Putamen (tissue), 1 donor: ENCODE measurements around the gene PLCXD1.
"Not testable (repeated sequence)": the region's sequence is repeated elsewhere in the genome, so short reads cannot be mapped to it uniquely, and the experiment has no call there.

Experiments
- DNase-seq: peaks from one replicate; pipeline ENCODE4 v3.0.0-alpha.2; 2016; ENCODE audit warnings: low spot score

Gene PLCXD1

DNA sequence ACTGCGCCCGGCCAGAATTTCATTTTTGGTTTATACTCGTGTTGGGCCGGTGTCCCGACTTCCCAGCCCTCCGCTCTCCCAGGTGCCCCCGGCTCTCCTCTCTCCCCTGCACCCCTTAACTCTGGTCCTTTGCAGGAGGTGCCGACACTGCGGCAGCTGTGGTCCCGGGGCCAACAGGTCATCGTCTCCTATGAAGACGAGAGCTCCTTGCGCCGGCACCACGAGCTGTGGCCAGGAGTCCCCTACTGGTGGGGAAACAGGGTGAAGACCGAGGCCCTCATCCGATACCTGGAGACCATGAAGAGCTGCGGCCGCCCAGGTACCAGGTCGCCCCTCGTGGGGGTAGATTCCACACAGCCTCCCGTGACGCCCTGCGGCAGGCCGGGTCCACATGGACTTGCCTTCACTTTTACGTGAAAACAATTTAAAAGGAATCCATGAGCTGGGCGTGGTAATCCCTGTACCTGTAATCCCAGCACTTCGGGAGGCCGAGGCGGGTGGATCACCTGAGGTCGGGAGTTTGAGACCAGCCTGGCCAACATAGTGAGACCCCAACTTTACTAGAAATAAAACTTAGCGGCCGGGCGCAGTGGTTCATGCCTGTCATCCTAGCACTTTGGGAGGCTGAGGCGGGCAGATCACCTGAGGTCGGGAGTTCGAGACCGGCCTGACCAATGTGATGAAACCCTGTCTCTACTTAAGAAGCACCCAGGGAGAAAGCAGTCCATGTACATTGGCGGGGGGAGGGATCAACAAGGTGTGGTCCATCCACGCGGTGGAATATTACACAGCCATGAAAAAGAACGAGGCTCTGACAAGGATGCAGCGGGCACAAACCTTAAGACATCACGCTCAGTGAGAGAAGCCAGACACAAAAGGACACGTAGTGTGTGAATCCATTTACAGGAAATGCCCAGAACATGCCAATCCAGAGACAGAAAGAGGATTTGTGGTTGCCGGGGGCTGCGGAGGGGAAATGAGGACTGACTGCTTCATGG, 12.0 kb downstream of the PLCXD1 start:
- no peak for DNase-seq

DNA sequence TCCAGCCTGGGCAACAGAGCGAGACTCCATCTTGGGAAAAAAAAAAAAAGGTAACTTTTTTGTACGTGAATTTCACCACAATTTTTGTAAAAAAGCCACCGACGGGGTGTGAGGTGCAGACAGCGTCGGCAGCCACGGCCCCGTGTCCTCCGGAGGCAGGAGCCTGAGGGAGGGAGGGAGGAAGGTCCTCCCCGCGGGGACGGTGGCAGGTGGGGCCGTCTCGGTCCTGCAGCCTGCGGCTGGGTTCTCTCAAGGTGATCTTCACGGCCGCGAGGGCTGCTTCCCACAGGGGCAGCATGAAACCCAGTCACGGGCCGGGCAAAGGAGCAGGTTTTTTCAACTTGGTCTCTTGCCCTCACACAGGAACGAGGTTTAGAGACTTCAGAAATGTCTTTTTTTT, 14.0 kb downstream of the PLCXD1 start:
- DNase-seq, result no peak

DNA sequence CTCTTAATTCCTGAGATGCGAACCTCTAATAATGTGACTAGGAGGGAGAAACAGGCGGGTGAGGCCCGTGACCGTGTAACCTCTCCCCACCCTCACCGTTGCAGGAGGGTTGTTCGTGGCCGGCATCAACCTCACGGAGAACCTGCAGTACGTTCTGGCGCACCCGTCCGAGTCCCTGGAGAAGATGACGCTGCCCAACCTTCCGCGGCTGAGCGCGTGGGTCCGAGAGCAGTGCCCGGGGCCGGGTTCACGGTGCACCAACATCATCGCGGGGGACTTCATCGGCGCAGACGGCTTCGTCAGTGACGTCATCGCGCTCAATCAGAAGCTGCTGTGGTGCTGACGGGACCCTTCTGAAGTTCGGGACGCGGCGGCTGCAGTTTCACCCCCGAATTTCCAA, 17.8 kb downstream of the PLCXD1 start:
- DNase-seq, result no peak

- no peak for DNase-seq
Observed at GRCh38 chrX:300334-300733, 19.2 kb downstream of the PLCXD1 start.

- DNase-seq, result no peak
Observed at GRCh38 chrX:302975-303374, 21.8 kb downstream of the PLCXD1 start.

GRCh38 chrX:305781-306613, 24.8 kb downstream of the PLCXD1 start:
- not testable (repeated sequence) for DNase-seq

- DNase-seq, result not testable (repeated sequence)
Observed at GRCh38 chrX:306614-307251, 25.6 kb downstream of the PLCXD1 start.

GRCh38 chrX:307261-308111, 26.3 kb downstream of the PLCXD1 start:
- no peak for DNase-seq

DNA sequence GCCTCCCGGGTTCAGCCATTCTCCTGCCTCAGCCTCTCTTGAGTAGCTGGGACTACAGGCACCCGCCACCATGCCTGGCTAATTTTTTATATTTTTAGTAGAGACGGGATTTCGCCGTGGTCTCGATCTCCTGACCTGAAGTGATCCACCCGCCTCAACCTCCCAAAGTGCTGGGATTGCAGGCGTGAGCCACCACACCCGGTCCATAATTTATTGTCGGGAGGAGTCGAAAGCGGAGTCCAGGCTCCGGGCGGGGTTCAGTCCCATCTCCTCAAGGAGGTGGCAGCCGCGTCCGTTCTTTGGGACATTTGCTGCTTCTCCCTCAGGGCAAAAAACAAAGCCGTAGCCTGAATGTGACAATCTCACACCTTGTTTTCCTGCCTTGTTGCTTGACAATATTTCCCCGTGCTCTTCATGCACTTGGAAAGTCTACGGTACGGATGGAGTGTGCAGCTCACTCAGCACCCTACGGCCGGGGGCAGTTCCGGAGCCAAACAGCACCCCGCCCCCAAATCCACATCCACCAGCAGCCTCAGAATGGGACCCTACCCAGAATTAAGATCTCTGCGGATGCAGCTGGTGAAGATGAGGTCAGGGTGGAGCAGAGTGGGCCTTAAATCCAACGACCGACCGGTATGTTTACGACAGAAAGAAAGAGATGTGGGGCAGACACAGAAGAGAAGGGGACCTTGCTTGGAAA, 27.8 kb downstream of the PLCXD1 start:
- no peak for DNase-seq

GRCh38 chrX:310621-311155, 29.5 kb downstream of the PLCXD1 start:
- no peak for DNase-seq

- no peak for DNase-seq
Observed at GRCh38 chrX:311156-312129, 30.3 kb downstream of the PLCXD1 start.

GRCh38 chrX:312621-313331, 31.6 kb downstream of the PLCXD1 start:
- peak; percentile 28 for DNase-seq

DNA sequence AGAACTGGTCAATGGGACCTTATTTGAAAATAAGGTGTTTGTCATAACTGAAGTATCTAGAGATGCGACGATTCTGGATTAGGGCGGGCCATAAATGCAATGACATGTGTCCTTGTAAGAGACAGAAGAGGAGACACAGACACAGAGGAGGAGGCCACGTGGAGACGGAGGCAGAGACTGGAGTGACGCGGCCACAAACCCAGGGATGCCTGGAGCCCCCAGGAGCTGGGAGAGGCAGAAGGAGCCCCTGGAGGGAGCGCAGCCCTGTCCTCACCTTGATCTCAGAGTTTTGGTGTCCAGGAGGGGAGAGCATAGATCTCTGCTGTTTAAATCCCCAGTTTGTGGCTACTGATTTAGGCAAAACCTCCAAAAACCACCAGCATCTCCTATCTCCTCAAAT, 32.4 kb downstream of the PLCXD1 start:
- DNase-seq, result no peak

DNA sequence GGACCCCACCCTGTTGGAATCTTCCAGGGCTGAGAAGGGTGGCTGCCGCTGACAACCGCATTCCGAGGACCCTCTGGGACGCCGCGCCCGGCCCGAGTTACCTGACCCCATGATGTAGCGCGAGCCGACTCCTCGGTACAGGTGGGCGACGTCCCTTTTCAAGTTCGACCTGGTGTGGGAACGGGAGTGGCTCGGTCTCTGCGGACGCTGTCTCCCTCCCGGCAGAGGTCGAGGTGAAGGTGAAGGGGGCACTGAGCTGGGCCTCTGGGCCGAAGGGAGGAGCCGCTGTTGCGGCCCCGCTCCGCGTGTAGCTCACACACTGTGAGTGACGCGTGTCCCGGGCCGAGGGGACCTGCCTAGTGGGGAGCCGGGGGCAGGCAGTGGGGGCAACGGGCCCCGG, 32.9 kb downstream of the PLCXD1 start:
- DNase-seq, result no peak

DNA sequence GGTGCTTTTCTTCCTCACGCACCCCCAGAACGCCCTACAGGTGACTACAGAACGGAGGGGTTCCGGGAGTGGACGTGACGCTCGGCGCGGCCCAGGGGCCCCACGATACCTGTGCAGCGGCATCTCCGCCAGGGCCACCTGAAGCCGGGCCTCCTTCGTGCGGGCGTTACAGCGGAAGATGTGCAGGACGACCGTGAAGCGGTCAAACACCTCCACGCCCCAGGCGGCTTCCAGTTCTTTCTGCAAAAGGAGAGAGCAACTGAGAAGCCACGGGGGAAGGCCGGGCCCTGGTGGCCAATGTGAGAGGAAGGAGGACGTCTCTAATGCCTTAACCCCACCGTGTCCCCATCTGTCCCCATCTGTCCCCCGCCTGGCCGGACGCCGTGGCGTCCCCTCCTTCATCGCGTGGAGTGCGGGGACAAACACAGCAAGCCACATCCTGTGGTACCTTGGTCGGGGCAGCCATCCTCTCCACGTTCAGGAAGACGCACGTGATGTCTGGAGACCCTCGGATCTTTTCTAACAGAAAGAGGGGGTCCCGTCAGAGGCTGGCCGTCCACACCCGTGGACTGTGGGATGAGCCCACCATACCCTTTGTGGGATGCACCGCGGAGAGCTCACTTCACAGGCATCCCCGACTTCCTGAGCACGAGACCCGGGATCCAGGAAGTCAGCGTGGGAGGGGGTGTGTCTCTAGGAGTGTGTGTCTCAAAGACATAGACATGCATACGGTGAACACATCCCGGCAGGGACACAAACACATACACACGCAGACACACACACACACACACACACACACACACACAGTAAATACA, 33.8 kb downstream of the PLCXD1 start:
- no peak for DNase-seq

DNA sequence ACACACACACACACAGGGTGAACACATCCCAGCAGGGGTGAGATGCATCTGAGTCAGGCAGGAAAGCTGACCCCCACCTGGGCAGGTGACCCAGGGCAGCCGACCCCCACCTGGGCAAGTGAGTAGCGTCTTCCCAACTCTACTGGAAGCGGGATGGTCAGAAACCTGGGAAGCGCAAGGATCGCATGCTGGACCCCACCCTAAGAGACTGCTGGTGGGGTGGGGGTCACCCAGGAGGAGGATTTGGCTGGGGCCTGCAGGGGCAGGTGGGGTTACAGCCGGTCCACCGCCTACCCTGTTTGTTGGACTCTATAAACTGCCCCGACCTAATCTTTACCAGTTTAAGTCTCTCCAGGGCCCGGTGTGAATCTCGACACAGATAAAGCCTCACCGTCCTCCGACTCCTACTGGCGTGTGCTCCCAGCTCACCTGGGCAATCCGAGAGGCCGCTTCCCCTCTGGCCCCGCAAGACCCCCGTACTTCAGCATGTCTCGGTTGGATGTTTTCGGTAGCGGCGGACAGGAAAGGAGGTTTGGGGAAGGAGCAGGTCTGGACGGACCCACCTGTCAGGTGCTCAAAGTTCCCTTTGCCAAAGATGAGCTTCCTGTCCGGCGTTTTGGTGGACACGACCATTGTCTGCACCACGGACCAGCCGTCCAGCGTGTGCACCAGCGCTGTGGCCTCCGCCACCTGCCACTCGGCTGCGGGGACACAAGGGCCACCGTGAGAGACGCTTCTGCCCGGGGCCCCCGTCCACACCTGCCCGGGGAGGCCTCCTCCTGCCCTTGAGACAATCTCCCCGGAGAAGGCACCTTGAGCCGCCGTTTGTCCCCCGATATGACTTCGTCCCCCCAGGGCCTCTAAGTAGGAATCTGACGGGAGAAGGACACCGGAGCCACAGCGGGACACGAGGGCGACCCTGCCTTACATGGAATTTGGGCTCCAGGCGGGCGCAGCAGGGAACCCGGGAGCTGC, 35.5 kb downstream of the PLCXD1 start:
- DNase-seq, result no peak
